ENCODE results near the gene NTRK1.

NTRK1 gene

GRCh38 chr1:156892190-156893047, 31.8 kb downstream of the NTRK1 start (continued):
- TF ChIP-seq ZNF639 (tag by site-specific recombination; IDR thresholded peaks at IDR 0.05) (peak; percentile 56; the same call in 1 of the 2 replicates), PRDM1 (tag by site-specific recombination; IDR thresholded peaks at IDR 0.05) (0 out of 2 replicates have a peak, but pooled peaks have one; percentile 34), ZNF335 (tag by site-specific recombination; conservative IDR thresholded peaks at IDR 0.05) (peak; percentile 90), ZNF629 (tag by site-specific recombination; IDR thresholded peaks at IDR 0.05) (peak; percentile 62), ZNF184 (tag by site-specific recombination; IDR thresholded peaks at IDR 0.05) (no peak), ZNF2 (tag by site-specific recombination; IDR thresholded peaks at IDR 0.05) (peak; percentile 68), ZIC2 (tag by site-specific recombination; IDR thresholded peaks at IDR 0.05) (peak; percentile 48), BCL11A (tag by site-specific recombination; IDR thresholded peaks at IDR 0.05; ENCODE audit: low read depth) (0 out of 2 replicates have a peak, but pooled peaks have one; percentile 44), ZBTB20 (tag by site-specific recombination; IDR thresholded peaks at IDR 0.05) (no peak), KLF1 (tag by site-specific recombination; IDR thresholded peaks at IDR 0.05) (peak; percentile 87), KLF10 (tag by site-specific recombination; IDR thresholded peaks at IDR 0.05) (peak; percentile 81), KLF7 (tag by site-specific recombination; IDR thresholded peaks at IDR 0.05; ENCODE audit: borderline replicate concordance) (no peak; the same call in 1 of the 2 replicates), KLF9 (tag by site-specific recombination; IDR thresholded peaks at IDR 0.05; ENCODE audit: low read depth) (peak; percentile 95), ZBTB26 (tag by site-specific recombination; optimal IDR thresholded peaks at IDR 0.05) (peak; percentile 33), ZNF366 (tag by site-specific recombination; conservative IDR thresholded peaks at IDR 0.05) (peak; percentile 27; the same call in 1 of the 2 replicates), ZNF362 (tag by site-specific recombination; IDR thresholded peaks at IDR 0.05) (peak; percentile 95), YY2 (tag by site-specific recombination; IDR thresholded peaks at IDR 0.05) (no peak), ZBTB17 (tag by site-specific recombination; IDR thresholded peaks at IDR 0.05) (peak; percentile 52; the same call in 1 of the 2 replicates), ZNF580 (tag by site-specific recombination; IDR thresholded peaks at IDR 0.05) (no peak), ZNF654 (tag by site-specific recombination; IDR thresholded peaks at IDR 0.05; ENCODE audit: low read depth) (peak; percentile 57), KLF8 (tag by site-specific recombination; IDR thresholded peaks at IDR 0.05) (peak; percentile 97), CTCF (tag by site-specific recombination; IDR thresholded peaks at IDR 0.05) (peak; percentile 86), ZNF561 (tag by site-specific recombination; IDR thresholded peaks at IDR 0.05; ENCODE audit: borderline replicate concordance) (peak; percentile 71; the same call in 1 of the 2 replicates), EGR2 (tag by site-specific recombination; IDR thresholded peaks at IDR 0.05; ENCODE audit: low read depth) (peak; percentile 93), ZNF785 (tag by site-specific recombination; IDR thresholded peaks at IDR 0.05) (no peak), ZNF600 (tag by site-specific recombination; IDR thresholded peaks at IDR 0.05) (peak; percentile 44), SP3 (tag by site-specific recombination; IDR thresholded peaks at IDR 0.05) (peak; percentile 62), SP7 (tag by site-specific recombination; IDR thresholded peaks at IDR 0.05) (peak; percentile 67; the same call in 1 of the 2 replicates), GLIS2 (tag by site-specific recombination; IDR thresholded peaks at IDR 0.05) (peak; percentile 81), GLIS1 (tag by site-specific recombination; IDR thresholded peaks at IDR 0.05) (peak; percentile 81), ZBTB8A (tag by site-specific recombination; IDR thresholded peaks at IDR 0.05) (peak; percentile 74), PATZ1 (tag by site-specific recombination; IDR thresholded peaks at IDR 0.05) (peak; percentile 84), ZNF133 (tag by site-specific recombination; IDR thresholded peaks at IDR 0.05) (no peak)

Data from HEK293 (cell line).